Natural killer cell treated with Interleukin-12 subunit alpha and Interleukin-12 subunit beta and Interleukin-15 and Interleukin-18, amount 100 ng/mL, for 72 hours (primary cell): ENCODE results near the gene ENPP3. TPM values are rescaled to one million over a fixed set of nuclear protein-coding genes. Genes with fewer than 3 reads are reported as not detected.
"Not testable (repeated sequence)": the region's sequence is repeated elsewhere in the genome, so short reads cannot be mapped to it uniquely, and the experiment has no call there.

Experiments
- ATAC-seq, 2 donors: fragments of 150-1000 bp; cut with Tn5 transposase in 1 of 2; sonication (Bioruptor Pico), chemical (Tn5 transposase) in 1 of 2; 2 replicates each; pipeline ENCODE4 v1.10.0; 2021
- DNase-seq: peaks from one replicate; pipeline ENCODE4 v3.0.0; 2022; ENCODE audit warnings: low spot score
- H3K27ac Mint-ChIP-seq, 2 donors: 1 replicate in 1 of 2; 2 replicates in 1 of 2; pipeline ENCODE4 v1.8.0; 2022; ENCODE audit warnings: mixed read lengths in 2 of 2, mild to moderate bottlenecking in 1 of 2, moderate library complexity in 1 of 2
- H3K27me3 Mint-ChIP-seq, 2 donors: 1 replicate in 1 of 2; 2 replicates in 1 of 2; pipeline ENCODE4 v1.8.0; 2022; ENCODE audit warnings: mixed read lengths in 2 of 2
- H3K36me3 Mint-ChIP-seq: one replicate; pipeline ENCODE4 v1.8.0; 2022; ENCODE audit warnings: mixed read lengths
- H3K4me1 Mint-ChIP-seq, 2 donors: 1 replicate in 1 of 2; 2 replicates in 1 of 2; pipeline ENCODE4 v1.8.0; 2022; ENCODE audit warnings: low read depth in 2 of 2, mixed read lengths in 2 of 2, mild to moderate bottlenecking in 1 of 2
- H3K4me3 Mint-ChIP-seq: one replicate; pipeline ENCODE4 v1.8.0; 2022; ENCODE audit warnings: mixed read lengths
- H3K9me3 Mint-ChIP-seq: 2 replicates; pipeline ENCODE4 v1.8.0; 2022; ENCODE audit warnings: mixed read lengths
- total RNA-seq, 2 donors: library from RNA; stranded (reverse); gene quantifications; one replicate each; pipeline ENCODE4 v1.2.3, GENCODE V29; 2022

Gene ENPP3
- total RNA-seq, 2 donors from 2014 or later = 0.81 to 11.5 TPM

- DNase-seq (no peak), ATAC-seq (no peak)
- no peaks in the 10 kb centered on the region for H3K9me3 Mint-ChIP-seq
- H3K36me3 Mint-ChIP-seq = no peaks in the 10 kb centered on the region
- peaks cover 9 to 23% of the 10 kb centered on the region in 2 donors for H3K4me1 Mint-ChIP-seq
- no peak overlapping the region for H3K4me3 Mint-ChIP-seq
- H3K27me3 Mint-ChIP-seq = no peaks in the 10 kb centered on the region
- peak overlapping the region in 1 of 2 donors; percentile 72 for H3K27ac Mint-ChIP-seq
Measured at GRCh38 chr6:131682442-131682841, 45.3 kb downstream of the ENPP3 start.

DNA sequence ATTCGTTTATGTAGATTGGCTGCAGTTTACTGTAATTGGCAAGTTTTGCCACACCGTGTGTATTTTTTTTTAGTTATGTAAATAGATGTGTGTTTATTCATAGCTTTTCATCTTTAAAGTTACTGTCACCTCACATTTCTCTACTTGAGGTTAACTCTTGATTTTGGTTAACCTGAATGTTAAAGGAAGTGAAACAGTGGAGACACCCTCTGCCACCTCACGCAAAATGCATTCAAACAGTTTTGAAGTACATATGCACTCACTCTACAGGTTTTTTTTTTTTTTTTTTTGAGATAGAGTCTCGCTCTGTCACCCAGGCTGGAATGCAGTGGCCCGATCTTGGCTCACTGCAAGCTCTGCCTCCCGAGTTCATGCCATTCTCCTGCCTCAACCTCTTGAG is 46.4 kb downstream of the ENPP3 start:
- no peaks in the 10 kb centered on the region for H3K27me3 Mint-ChIP-seq
- peak overlapping the region; percentile 59 to 72 for H3K27ac Mint-ChIP-seq
- H3K9me3 Mint-ChIP-seq = no peaks in the 10 kb centered on the region
- ATAC-seq (peak; percentile 79 to 80), DNase-seq (no peak)
- H3K36me3 Mint-ChIP-seq = peaks cover 4% of the 10 kb centered on the region
- peaks cover 16 to 34% of the 10 kb centered on the region in 2 donors for H3K4me1 Mint-ChIP-seq
- peak overlapping the region; percentile 16 for H3K4me3 Mint-ChIP-seq

GRCh38 chr6:131685266-131685780 is 48.2 kb downstream of the ENPP3 start:
- DNase-seq = no peak
- H3K27ac Mint-ChIP-seq = peak overlapping the region; percentile 29 to 71
- peak; percentile 72 to 74 for ATAC-seq
- peak overlapping the region; percentile 24 for H3K4me3 Mint-ChIP-seq
- H3K27me3 Mint-ChIP-seq = peaks cover 0 to 3% of the 10 kb centered on the region in 2 donors
- peaks cover 17 to 45% of the 10 kb centered on the region in 2 donors for H3K4me1 Mint-ChIP-seq
- no peaks in the 10 kb centered on the region for H3K9me3 Mint-ChIP-seq
- peaks cover 6% of the 10 kb centered on the region for H3K36me3 Mint-ChIP-seq

DNA sequence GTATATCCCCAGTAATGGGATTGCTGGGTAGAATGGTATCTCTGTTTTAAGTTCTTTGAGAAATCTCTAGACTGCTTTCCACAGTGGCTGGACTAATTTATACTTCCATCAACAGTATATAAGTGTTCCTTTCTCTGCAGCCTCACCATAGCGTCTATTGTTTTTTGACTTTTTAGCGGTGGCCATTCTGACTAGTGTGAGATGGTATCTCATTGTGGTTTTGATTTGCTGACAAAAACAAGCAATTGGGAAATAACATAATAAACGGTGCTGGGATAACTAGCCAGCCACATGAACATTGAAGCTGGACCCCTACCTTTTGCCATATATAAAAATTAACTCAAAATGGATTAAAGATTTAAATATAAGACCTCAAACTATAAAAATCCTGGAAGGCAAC is 49.9 kb downstream of the ENPP3 start:
- Mint-ChIP-seq H3K9me3 (no peaks in the 10 kb centered on the region), H3K27me3 (peaks cover 0 to 3% of the 10 kb centered on the region in 2 donors), H3K36me3 (peaks cover 6% of the 10 kb centered on the region), H3K4me3 (peak overlapping the region; percentile 65), H3K27ac (peak overlapping the region in 1 of 2 donors; percentile 70), H3K4me1 (peaks cover 17 to 45% of the 10 kb centered on the region in 2 donors)
- peak in 1 of 2 donors; percentile 54 for ATAC-seq
- no peak for DNase-seq

- peak overlapping the region; percentile 41 to 70 for H3K27ac Mint-ChIP-seq
- H3K4me3 Mint-ChIP-seq = peak overlapping the region; percentile 77
- H3K9me3 Mint-ChIP-seq = no peaks in the 10 kb centered on the region
- peaks cover 17 to 40% of the 10 kb centered on the region in 2 donors for H3K4me1 Mint-ChIP-seq
- DNase-seq = no peak
- ATAC-seq = peak; percentile 60 to 69
- peaks cover 0 to 3% of the 10 kb centered on the region in 2 donors for H3K27me3 Mint-ChIP-seq
- H3K36me3 Mint-ChIP-seq = peaks cover 6% of the 10 kb centered on the region
Measured at GRCh38 chr6:131688286-131688685, 51.2 kb downstream of the ENPP3 start.

DNA sequence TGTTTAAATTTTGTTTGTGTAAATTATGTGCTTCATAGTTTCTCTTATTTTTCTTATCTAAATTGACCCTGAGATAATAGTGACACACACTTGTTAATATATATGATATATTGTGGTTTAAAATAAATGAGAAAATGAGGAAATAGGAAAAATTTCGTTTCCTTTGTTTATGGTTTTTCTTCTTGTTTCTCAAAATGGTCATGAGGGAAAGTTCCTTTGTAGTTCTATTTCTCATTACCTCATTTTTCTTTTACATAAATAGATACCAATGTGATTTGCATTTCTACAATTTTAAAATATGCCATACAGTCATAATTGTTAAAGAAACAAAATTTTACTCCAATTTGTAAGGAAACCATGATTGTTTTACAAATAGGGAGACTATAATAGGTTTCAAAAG is 54.9 kb downstream of the ENPP3 start:
- Mint-ChIP-seq H3K27me3 (peaks cover 0 to 9% of the 10 kb centered on the region in 2 donors), H3K4me3 (no peak overlapping the region), H3K9me3 (no peaks in the 10 kb centered on the region), H3K4me1 (peaks cover 10 to 26% of the 10 kb centered on the region in 2 donors), H3K36me3 (peaks cover 6% of the 10 kb centered on the region), H3K27ac (no peak overlapping the region)
- DNase-seq (no peak), ATAC-seq (no peak)

DNA sequence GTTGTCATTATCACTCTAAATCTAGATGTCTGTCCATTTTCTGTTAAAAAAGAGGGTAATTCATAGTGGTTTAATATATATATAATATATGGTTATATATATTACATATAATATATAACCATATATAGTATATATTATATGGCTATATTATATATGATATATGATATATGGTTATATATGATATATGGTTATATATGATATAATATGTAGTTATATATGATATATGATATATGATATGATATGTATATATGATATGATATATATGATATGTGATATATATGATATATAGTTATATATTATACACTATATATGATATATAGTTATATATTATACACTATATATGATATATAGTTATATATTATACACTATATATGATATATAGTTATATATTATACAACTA is 55.5 kb downstream of the ENPP3 start:
- Mint-ChIP-seq H3K27ac (no peak overlapping the region), H3K9me3 (no peaks in the 10 kb centered on the region), H3K4me3 (no peak overlapping the region), H3K27me3 (peaks cover 0 to 9% of the 10 kb centered on the region in 2 donors), H3K36me3 (peaks cover 6% of the 10 kb centered on the region), H3K4me1 (peaks cover 7 to 21% of the 10 kb centered on the region in 2 donors)
- ATAC-seq (no peak), DNase-seq (no peak)

GRCh38 chr6:131693384-131693783 is 56.3 kb downstream of the ENPP3 start:
- DNase-seq = no peak
- H3K4me3 Mint-ChIP-seq = no peak overlapping the region
- peaks cover 2 to 13% of the 10 kb centered on the region in 2 donors for H3K4me1 Mint-ChIP-seq
- H3K9me3 Mint-ChIP-seq = no peaks in the 10 kb centered on the region
- ATAC-seq = no peak
- H3K36me3 Mint-ChIP-seq = peaks cover 3% of the 10 kb centered on the region
- H3K27ac Mint-ChIP-seq = no peak overlapping the region
- H3K27me3 Mint-ChIP-seq = peaks cover 0 to 11% of the 10 kb centered on the region in 2 donors

- no peak overlapping the region for H3K27ac Mint-ChIP-seq
- H3K4me3 Mint-ChIP-seq = no peak overlapping the region
- H3K36me3 Mint-ChIP-seq = no peaks in the 10 kb centered on the region
- ATAC-seq = peak; percentile 76 to 77
- no peak for DNase-seq
- H3K9me3 Mint-ChIP-seq = no peaks in the 10 kb centered on the region
- H3K4me1 Mint-ChIP-seq = peaks cover 0 to under 1% of the 10 kb centered on the region in 2 donors
- H3K27me3 Mint-ChIP-seq = peaks cover 0 to 9% of the 10 kb centered on the region in 2 donors
Measured at GRCh38 chr6:131694832-131695426, 57.8 kb downstream of the ENPP3 start.

DNA sequence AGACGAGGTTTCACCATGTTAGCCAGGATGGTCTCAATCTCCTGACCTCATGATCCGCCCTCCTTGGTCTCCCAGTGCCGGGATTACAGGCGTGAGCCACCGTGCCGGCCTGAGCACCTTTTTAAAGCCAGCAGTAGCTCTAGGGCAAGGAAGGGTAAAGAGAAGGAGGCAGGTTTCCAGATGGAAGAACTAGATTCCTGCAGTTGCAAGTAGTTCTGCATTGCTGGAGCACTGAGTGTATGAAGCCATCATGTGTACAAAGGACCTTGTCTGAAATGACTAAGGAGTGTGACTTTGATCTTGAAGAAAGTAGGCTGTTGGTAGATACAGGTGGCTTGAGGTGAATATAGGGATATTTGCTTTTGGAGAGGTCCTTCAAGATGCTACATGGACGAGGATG is 59.9 kb downstream of the ENPP3 start:
- Mint-ChIP-seq H3K4me1 (no peaks in the 10 kb centered on the region), H3K36me3 (no peaks in the 10 kb centered on the region), H3K27me3 (peaks cover 0 to 9% of the 10 kb centered on the region in 2 donors), H3K9me3 (no peaks in the 10 kb centered on the region), H3K4me3 (no peak overlapping the region), H3K27ac (no peak overlapping the region)
- no peak for DNase-seq
- no peak for ATAC-seq

GRCh38 chr6:131700851-131701250 is 63.7 kb downstream of the ENPP3 start:
- not testable (repeated sequence) for H3K9me3 Mint-ChIP-seq, H3K36me3 Mint-ChIP-seq, DNase-seq, H3K4me3 Mint-ChIP-seq, H3K27me3 Mint-ChIP-seq, H3K27ac Mint-ChIP-seq, H3K4me1 Mint-ChIP-seq
- ATAC-seq = peak in 1 of 2 donors; percentile 12

DNA sequence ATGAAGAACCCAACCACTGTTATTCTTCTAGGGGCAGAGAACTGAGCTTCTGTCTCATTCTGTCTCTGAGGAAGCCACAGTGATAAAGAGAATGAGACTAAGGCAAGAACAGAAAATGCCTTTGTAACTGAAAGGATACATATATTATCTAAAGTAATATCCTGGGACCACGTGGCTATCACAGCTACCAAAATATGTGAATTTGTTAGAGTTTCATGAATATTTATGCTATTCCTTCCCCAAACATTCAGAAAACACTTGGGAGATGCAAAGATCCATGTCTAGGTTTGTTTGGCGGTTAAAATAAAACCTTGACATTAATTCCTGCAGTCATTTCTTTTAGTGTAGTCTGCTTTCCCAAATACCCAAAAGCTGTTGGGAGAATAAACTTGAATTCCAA is 66.8 kb downstream of the ENPP3 start:
- not testable (repeated sequence) for H3K9me3 Mint-ChIP-seq, H3K27ac Mint-ChIP-seq, H3K27me3 Mint-ChIP-seq, DNase-seq, ATAC-seq, H3K4me3 Mint-ChIP-seq, H3K36me3 Mint-ChIP-seq, H3K4me1 Mint-ChIP-seq

DNA sequence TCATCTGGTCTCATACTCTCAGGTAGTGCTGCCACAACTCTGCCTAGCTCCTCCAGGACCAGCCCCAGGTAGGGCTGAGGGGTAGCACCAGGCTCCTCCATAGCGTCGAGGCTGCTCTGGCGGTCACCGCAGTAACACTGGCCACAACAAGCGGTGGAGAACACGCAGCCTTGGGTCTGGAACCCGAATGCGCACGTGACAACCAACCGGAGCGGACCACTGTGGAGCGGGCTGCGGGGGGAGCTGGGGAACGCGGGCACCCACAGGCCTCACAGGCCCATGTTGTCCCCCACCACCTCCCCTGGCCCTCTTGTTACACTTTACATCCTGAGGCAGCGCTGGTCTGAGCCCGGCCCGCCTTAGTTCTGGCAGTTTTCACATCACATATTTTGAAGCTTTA is 73.8 kb downstream of the ENPP3 start, which contains the start of gene CTAGE9:
Gene CTAGE9, minus strand, starts transcription at position 101 of the 400 bp plus-strand sequence. Its CDS starts 0 bp downstream, at position 101.
- not testable (repeated sequence) for ATAC-seq, H3K4me3 Mint-ChIP-seq, H3K9me3 Mint-ChIP-seq, H3K4me1 Mint-ChIP-seq, H3K27ac Mint-ChIP-seq, H3K27me3 Mint-ChIP-seq, H3K36me3 Mint-ChIP-seq, DNase-seq

DNA sequence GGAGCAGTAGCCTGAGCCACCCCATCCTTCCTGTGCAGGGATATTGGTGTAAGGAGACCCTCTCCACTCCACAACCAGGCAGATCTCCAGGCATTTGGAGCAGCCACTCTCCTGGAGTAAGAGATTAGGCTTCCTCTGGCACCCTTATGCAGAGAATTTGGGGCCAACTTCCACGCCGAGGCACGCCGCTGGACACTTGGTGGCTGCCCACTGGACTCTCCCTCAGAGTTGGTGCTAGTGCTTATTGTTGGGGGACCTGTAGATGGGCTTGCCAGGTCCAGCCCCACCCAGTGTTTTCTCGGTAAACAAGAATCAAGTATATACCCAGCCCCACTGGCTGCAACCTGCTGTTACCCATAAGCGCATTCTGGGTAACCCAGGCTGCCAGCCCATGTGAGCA is 78.5 kb downstream of the ENPP3 start:
- not testable (repeated sequence) for H3K27ac Mint-ChIP-seq, H3K36me3 Mint-ChIP-seq, H3K27me3 Mint-ChIP-seq, H3K9me3 Mint-ChIP-seq, DNase-seq, H3K4me1 Mint-ChIP-seq, H3K4me3 Mint-ChIP-seq
- ATAC-seq = peak in 1 of 2 donors; percentile 15
